GM08714 (cell line): ENCODE measurements around the gene MRPL19.
A peak's percentile ranks its signal among the peaks of the same experiment; 100 is the strongest.
"Not testable (repeated sequence)": the region's sequence is repeated elsewhere in the genome, so short reads cannot be mapped to it uniquely, and the experiment has no call there.

ENCODE experiments used
- H3K4me3 ChIP-seq: fragments of 200-500 bp; sonication (Bioruptor generic); 2 replicates; pipeline ENCODE4 v1.5.1; 2014; ENCODE audit warnings: mild to moderate bottlenecking, low read length, inconsistent platforms
- ZNF274 ChIP-seq: IDR thresholded peaks from 2 replicates; pipeline ENCODE4 v1.6.1; 2012; ENCODE audit warnings: mild to moderate bottlenecking, low read depth, low read length

Gene MRPL19

GRCh38 chr2:75675908-75676307 is 29.3 kb downstream of the MRPL19 start:
- no peak overlapping the region for H3K4me3 ChIP-seq
- TF ChIP-seq ZNF274, result no peak

GRCh38 chr2:75676464-75676863 is 29.9 kb downstream of the MRPL19 start:
- H3K4me3 ChIP-seq, result no peak overlapping the region
- TF ChIP-seq ZNF274, result no peak

GRCh38 chr2:75679556-75679955 is 33.0 kb downstream of the MRPL19 start:
- TF ChIP-seq ZNF274, result no peak
- no peak overlapping the region for H3K4me3 ChIP-seq

GRCh38 chr2:75680402-75680801 is 33.8 kb downstream of the MRPL19 start:
- H3K4me3 ChIP-seq, result no peak overlapping the region
- no peak for TF ChIP-seq ZNF274

- not testable (repeated sequence) for H3K4me3 ChIP-seq
Observed at GRCh38 chr2:75683430-75683829, 36.8 kb downstream of the MRPL19 start.

- no peak overlapping the region for H3K4me3 ChIP-seq
- TF ChIP-seq ZNF274, result no peak
Observed at GRCh38 chr2:75688196-75688595, 41.6 kb downstream of the MRPL19 start.

- no peak for TF ChIP-seq ZNF274
- H3K4me3 ChIP-seq, result no peak overlapping the region
Observed at GRCh38 chr2:75698918-75699317, 52.3 kb downstream of the MRPL19 start.

GRCh38 chr2:75702593-75702992 is 56.0 kb downstream of the MRPL19 start:
- H3K4me3 ChIP-seq, result no peak overlapping the region
- no peak for TF ChIP-seq ZNF274

GRCh38 chr2:75703589-75704287 is 57.2 kb downstream of the MRPL19 start:
- H3K4me3 ChIP-seq, result no peak overlapping the region
- TF ChIP-seq ZNF274, result no peak

- TF ChIP-seq ZNF274, result no peak
- no peak overlapping the region for H3K4me3 ChIP-seq
Observed at GRCh38 chr2:75705921-75706320, 59.3 kb downstream of the MRPL19 start.

GRCh38 chr2:75707901-75708300 is 61.3 kb downstream of the MRPL19 start:
- no peak for TF ChIP-seq ZNF274
- H3K4me3 ChIP-seq, result no peak overlapping the region

- H3K4me3 ChIP-seq, result peak overlapping the region; percentile 91; the same call in 1 of the 2 replicates
- TF ChIP-seq ZNF274, result no peak
Observed at GRCh38 chr2:75709297-75709696, 62.7 kb downstream of the MRPL19 start.

- no peak for TF ChIP-seq ZNF274
- H3K4me3 ChIP-seq, result peak overlapping the region; percentile 91
Observed at GRCh38 chr2:75710220-75710576, 63.6 kb downstream of the MRPL19 start.

- H3K4me3 ChIP-seq, result peak within 1 kb of the TSS; percentile 91
Observed at GRCh38 chr2:75710577-75711253, 64.1 kb downstream of the MRPL19 start, which contains the start of gene GCFC2. Gene GCFC2, minus strand, starts transcription at chr2:75710915. Its CDS starts 60 bp downstream, at chr2:75710855.

GRCh38 chr2:75711590-75711989 is 65.0 kb downstream of the MRPL19 start:
- H3K4me3 ChIP-seq, result not testable (repeated sequence)

More at GRCh38 chr2:75710577-75711253, 64.1 kb downstream of the MRPL19 start, which contains the start of gene GCFC2:
- no peak for TF ChIP-seq ZNF274
